Left kidney (tissue), 2 donors: ENCODE measurements around the gene SERAC1. TPM values are rescaled to one million over a fixed set of nuclear protein-coding genes. Genes with fewer than 3 reads are reported as not detected.
"Not testable (repeated sequence)": the region's sequence is repeated elsewhere in the genome, so short reads cannot be mapped to it uniquely, and the experiment has no call there.

Experiments
- DNase-seq: peaks from one replicate; pipeline ENCODE4 v3.0.0-alpha.2; 2013
- polyA plus RNA-seq: library from polyadenylated mRNA; unstranded; fragments of 120-200 nt; gene quantifications from one replicate; pipeline ENCODE4 v1.2.1, GENCODE V29; 2013; ENCODE audit not compliant: insufficient read length

SERAC1 gene
- polyA plus RNA-seq, 1 donor = 15.1 TPM

DNA sequence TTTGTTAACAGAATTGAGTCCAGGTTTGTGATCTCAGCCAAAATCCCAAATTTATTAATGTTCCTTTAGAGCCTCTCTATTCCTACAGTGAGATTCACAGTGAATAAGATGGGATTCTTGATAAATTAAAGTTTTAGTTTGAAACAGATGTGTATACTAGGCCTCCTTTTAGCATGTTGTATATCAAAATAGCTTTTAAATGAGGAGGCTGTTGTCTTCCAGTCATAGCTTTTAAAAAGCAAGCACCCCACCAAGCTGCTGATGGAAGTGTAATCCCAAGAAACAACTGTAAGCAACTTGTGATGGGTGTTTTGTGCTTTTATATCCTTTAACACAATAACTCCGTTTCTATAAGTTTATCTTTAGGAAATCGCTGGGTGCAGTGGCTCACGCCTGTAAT is 7.0 kb upstream of the SERAC1 start:
- DNase-seq = no peak

DNA sequence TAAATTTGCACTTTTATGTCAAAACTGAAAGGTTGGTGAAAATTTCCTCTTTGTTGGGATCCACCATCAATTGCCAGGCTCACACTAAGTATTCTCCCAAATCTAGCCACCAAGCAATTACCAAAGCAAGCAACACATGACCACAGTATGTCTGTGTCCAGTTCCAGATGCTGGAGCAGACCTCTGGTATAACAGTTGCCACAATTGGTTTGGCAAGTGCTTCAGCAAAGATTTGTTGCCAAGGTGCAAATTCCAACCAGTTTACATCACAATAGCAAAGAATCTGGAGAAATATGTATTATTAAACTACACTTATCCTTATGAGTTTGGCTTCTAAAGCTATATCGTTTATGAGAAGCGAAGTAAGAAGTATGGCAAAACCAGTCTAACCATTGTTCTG is 6.5 kb upstream of the SERAC1 start:
- DNase-seq = no peak

DNA sequence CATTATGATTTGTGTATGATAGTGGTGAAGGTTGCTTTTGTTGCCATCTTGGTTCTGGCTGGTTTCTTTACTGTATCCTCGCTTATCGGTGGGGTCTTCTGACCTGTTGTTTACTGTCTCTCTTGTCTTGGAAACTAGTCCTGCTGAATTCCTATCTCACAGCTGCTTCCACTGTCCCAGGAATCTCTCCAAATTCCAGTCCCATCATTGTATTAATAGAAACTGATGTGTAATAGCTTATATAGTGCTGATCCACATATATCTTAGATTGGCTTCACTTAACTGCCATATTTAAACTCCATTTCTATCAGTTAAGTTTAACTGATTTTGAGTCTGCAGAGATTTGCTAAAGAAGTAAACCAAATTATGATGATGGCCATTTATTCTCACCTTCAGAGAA is 6.0 kb upstream of the SERAC1 start:
- DNase-seq = no peak

- DNase-seq = no peak
Measured at GRCh38 chr6:158172001-158172400, 3.9 kb upstream of the SERAC1 start.

DNA sequence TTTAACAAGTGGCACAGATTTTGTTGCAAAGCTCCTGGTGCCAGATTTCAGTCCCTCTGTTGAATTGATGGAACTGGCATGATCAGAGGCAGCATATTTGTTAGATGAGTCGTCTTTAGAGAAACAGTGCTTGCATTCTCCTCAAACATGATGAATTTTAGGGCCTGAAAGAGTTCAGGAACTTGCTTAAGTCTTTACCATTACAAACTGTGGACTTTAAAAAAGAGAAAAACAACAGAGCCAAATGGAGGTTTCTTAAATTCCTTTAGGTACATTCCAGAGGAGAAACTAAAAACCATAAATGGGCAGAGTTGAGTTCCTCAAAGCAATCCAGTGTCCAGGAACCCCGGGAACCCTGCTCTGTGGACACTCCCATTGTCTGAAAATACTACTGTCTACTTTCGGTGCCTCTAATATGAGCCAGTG is 2.6 kb upstream of the SERAC1 start:
- DNase-seq = no peak

DNA sequence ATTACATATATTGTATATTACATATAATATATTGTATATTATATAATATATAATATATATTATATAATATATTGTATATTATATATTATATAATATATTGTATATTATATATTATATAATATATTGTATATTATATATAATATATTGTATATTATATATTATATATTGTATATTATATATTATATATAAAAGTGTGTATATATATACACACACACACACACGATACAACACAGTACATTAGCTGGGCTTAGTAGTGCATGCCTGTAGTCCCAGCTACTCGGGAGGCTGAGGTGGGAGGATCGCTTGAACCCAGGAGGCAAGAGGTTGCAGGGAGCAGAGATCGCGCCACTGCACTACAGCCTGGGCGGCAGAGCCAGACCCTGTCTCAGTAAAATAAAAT is 1.6 kb upstream of the SERAC1 start:
- DNase-seq = not testable (repeated sequence)

GRCh38 chr6:158165919-158166416 is 2.1 kb downstream of the SERAC1 start:
- no peak for DNase-seq

GRCh38 chr6:158164579-158165170 is 3.4 kb downstream of the SERAC1 start:
- no peak for DNase-seq

DNA sequence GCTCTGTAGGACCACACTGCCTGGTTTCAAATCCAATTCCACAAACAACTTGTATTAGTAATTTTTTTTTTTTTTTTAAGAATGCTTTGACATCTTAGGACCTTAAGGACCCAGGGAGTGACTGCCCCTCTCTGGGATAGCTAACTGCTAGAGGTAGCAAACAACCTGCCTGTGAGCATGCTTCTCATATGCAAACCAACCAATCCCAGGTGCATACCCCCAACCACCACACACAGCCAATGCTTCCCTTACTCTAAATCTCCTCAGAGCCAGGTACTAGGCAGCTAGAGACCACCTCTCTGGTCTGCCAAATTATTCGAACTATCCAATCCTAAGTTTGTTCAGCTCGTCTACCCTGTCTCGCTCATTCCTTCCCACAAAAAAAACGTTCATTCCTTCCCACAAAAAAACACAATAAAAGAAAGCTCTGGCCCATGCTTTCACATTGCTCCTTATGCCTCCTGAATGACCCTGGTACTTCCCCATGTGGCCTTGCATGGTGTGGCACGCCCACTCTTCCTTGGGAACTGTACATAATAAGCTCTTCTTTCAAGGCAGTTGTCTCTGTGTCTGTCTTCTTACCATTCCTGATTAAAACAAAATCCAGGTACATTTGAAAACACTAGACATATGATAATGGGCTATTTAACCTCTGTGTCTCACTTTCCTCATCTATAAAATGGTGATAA is 6.4 kb downstream of the SERAC1 start:
- DNase-seq = no peak

- DNase-seq = no peak
Measured at GRCh38 chr6:158160932-158161539, 7.0 kb downstream of the SERAC1 start.

DNA sequence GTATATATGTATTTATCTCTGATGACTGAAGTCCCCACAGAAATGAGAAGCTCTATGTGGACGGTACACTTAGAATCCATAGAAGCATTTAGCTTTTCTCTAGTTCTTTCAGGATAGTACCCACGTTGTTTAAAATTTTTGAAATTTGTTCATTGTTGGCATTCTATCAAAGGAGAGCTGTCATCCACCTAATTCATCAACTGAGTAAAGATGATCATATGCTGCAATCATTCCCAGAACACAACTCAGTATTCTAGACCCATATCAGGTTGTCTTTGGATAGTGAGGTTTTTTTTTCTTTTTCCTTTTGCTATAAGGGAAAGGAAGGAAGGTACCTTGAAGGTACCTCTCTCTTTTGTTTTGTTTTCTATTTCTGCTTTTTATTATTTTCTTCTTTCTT is 9.3 kb downstream of the SERAC1 start:
- no peak for DNase-seq

GRCh38 chr6:158158123-158158522 is 9.9 kb downstream of the SERAC1 start:
- no peak for DNase-seq

GRCh38 chr6:158157064-158157764 is 10.8 kb downstream of the SERAC1 start:
- no peak for DNase-seq

GRCh38 chr6:158154816-158155215 is 13.2 kb downstream of the SERAC1 start:
- no peak for DNase-seq

GRCh38 chr6:158153576-158153975 is 14.5 kb downstream of the SERAC1 start:
- DNase-seq = no peak

- no peak for DNase-seq
Measured at GRCh38 chr6:158152659-158153058, 15.4 kb downstream of the SERAC1 start.

DNA sequence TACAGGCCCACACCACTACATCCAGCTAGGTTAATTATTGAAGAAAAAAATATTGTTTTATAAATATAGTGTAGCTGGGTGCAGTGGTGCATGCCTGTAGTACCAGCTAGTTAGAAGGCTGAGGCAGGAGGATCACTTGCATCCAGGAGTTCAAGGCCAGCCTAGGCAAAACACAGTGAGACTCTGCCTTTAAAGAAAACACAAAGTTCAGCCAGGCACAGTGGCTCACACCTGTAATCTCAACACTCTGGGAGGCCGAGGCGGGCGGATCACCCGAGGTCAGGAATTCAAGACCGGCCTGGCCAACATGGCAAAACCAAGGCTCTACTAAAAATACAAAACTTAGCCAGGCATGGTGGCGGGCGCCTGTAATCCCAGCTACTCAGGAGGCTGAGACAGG is 16.0 kb downstream of the SERAC1 start:
- DNase-seq = not testable (repeated sequence)

GRCh38 chr6:158150701-158151100 is 17.4 kb downstream of the SERAC1 start:
- DNase-seq = no peak

GRCh38 chr6:158149641-158150040 is 18.4 kb downstream of the SERAC1 start:
- DNase-seq = no peak

DNA sequence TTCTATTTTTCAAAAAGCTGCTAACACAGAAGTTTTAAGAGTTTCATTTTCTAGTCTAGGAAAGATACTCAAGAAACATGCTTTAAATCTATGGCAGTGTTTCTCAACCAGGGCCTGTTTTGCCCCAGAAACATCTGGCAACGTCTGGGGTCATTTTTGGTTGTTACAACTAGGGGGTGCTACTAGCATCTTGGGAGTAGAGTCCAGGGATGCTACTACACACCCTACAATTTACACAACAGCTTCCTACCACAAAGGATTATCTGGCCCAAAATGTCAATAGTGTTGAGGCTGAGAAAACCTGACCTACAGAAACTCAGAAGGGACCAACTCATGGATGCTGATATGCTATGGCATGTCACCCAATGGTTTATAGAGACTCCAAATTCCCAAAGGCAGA is 24.4 kb downstream of the SERAC1 start:
- no peak for DNase-seq

DNA sequence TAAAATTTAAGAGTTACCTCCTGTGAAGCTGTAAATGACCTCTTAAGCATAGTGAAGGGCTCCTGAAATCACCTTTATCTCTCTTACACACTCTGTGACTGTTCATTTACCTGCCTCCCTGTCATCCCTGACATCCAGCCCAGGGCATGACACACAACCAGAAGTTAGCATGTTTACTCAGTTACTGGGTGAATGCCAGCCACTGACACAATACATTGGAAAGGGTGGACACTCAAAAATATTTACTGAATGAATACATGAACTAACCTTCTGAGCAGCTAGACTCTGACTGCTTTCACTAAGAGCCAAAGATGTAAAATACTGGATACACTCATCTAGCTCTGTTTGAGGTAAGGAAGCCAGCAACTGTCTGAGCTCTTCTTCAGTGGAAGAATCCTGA is 25.3 kb downstream of the SERAC1 start:
- no peak for DNase-seq

- DNase-seq = peak; percentile 3
Measured at GRCh38 chr6:158131926-158132325, 36.1 kb downstream of the SERAC1 start.

DNA sequence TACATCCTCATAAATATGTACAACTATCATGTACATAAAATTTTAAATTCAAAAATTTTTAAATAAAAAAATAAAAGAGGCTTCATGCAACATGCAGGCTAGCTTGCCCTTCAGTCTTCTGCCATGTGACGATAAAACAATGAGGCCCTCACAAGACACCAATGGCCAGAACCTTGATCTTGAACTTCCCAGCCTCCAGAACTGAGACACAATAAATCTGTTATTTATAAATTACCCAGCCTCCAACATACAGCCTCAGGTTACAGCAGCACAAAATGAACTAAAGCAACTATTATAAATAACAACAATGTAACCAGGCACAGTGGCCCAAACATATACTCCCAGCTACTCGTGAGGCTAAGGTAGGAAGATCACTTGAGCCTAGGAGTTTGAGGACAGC is 42.8 kb downstream of the SERAC1 start:
- no peak for DNase-seq
